Esophagus muscularis mucosa (tissue), 4 donors: ENCODE data around the gene ORM2. TPM values are rescaled to one million over a fixed set of nuclear protein-coding genes. Genes with fewer than 3 reads are reported as not detected.

ENCODE experiments used
- DNase-seq: peaks from one replicate; pipeline ENCODE4 v3.0.0-alpha.2; 2017; ENCODE audit errors: extremely low spot score
- H3K27ac ChIP-seq, 4 donors: fragments of 200-600 bp; sonication (generic); replicated peaks in 1 of 4; 1 replicate in 3 of 4; 2 replicates in 1 of 4; pipeline ENCODE4 v1.5.1; 2016 to 2019; ENCODE audit warnings: mild to moderate bottlenecking in 1 of 4
- H3K27me3 ChIP-seq, 4 donors: fragments of 200-600 bp; sonication (generic); one replicate each; pipeline versions ENCODE4 v1.5.1 to v1.6.0; 2016 to 2019
- H3K36me3 ChIP-seq, 4 donors: fragments of 200-600 bp; sonication (generic); one replicate each; pipeline ENCODE4 v1.5.1; 2016 to 2019
- H3K4me1 ChIP-seq, 4 donors: fragments of 200-600 bp; sonication (generic); one replicate each; pipeline ENCODE4 v1.5.1; 2016 to 2019
- H3K4me3 ChIP-seq, 4 donors: fragments of 200-600 bp; sonication (generic); 1 replicate in 2 of 4; 2 replicates in 2 of 4; pipeline ENCODE4 v1.5.1; 2016 to 2019; ENCODE audit warnings: mild to moderate bottlenecking in 4 of 4, moderate library complexity in 1 of 4
- H3K9me3 ChIP-seq, 4 donors: fragments of 200-600 bp; sonication (generic); 1 replicate in 3 of 4; 2 replicates in 1 of 4; pipeline ENCODE4 v1.5.1; 2016 to 2019
- CTCF ChIP-seq, 3 experiments: fragments of 200-600 bp in 2 of 3; fragments of 450-650 bp in 1 of 3; sonication (generic) in 2 of 3; IDR thresholded peaks; one replicate each; pipeline ENCODE4 v1.5.1; 2017 to 2019; ENCODE audit warnings: antibody characterized with exemption in 3 of 3, mild to moderate bottlenecking in 2 of 3, moderate library complexity in 1 of 3
- EP300 ChIP-seq: sonication (generic); formaldehyde crosslinking; IDR thresholded peaks from one replicate; pipeline ENCODE4 v1.6.1; 2017; ENCODE audit warnings: antibody characterized with exemption
- POLR2A ChIP-seq: fragments of 450-650 bp; IDR thresholded peaks from one replicate; pipeline ENCODE4 v1.6.1; 2017; ENCODE audit warnings: antibody characterized with exemption, moderate library complexity, mild to moderate bottlenecking, low read depth
- POLR2AphosphoS5 ChIP-seq, 2 donors: sonication (generic); formaldehyde crosslinking; IDR thresholded peaks; one replicate each; pipeline ENCODE4 v1.6.1; 2017; ENCODE audit warnings: antibody characterized with exemption in 2 of 2
- WGBS: methylation state at CpG from one replicate; pipeline ENCODE4 v1.1.5; 2018; 5-methylcytosine and 5-hydroxymethylcytosine counted together
- intact Hi-C: fragments of 100-400 bp; cut with DNase I; formaldehyde crosslinking; loops from one replicate; pipeline ENCODE4 v1.15.1; 2023
- total RNA-seq, 4 donors: library from RNA; depleted of rRNA; stranded (reverse); fragments of >200 nt; gene quantifications; one replicate each; pipeline versions ENCODE4 v1.1.0 to v1.2.1, GENCODE V29; 2016

ORM2 gene
- total RNA-seq, 4 donors from 2014 or later, result not detected

GRCh38 chr9:114304416-114305188, 25.1 kb upstream of the ORM2 start:
- Histone ChIP-seq H3K36me3 (peaks cover 0 to 14% (median 3%) of the 10 kb centered on the region in 4 donors), H3K4me1 (peaks cover 0 to 8% (median 7%) of the 10 kb centered on the region in 4 donors)
- peak; percentile 91 for DNase-seq

GRCh38 chr9:114307899-114308267, 21.8 kb upstream of the ORM2 start:
- H3K4me1 ChIP-seq, result peaks cover 0 to 8% (median 7%) of the 10 kb centered on the region in 4 donors
- H3K9me3 ChIP-seq, result no peaks in the 10 kb centered on the region
- no peaks in the 10 kb centered on the region for H3K27me3 ChIP-seq
- no peak for DNase-seq
- H3K27ac ChIP-seq, result no peak overlapping the region
- WGBS, result 83% methylated on average over 6 of the region's 6 CpGs
- no peak for TF ChIP-seq EP300
- TF ChIP-seq POLR2A, result no peak
- no peak for TF ChIP-seq POLR2AphosphoS5 (IDR thresholded peaks at IDR 0.05)
- TF ChIP-seq CTCF (IDR thresholded peaks at IDR 0.05), result no peak
- peaks cover 0 to 17% (median 3%) of the 10 kb centered on the region in 4 donors for H3K36me3 ChIP-seq
- intact Hi-C loops, result no loop called here
- no peak overlapping the region for H3K4me3 ChIP-seq

More at GRCh38 chr9:114304416-114305188, 25.1 kb upstream of the ORM2 start:
- no peak overlapping the region for H3K4me3 ChIP-seq
- no peaks in the 10 kb centered on the region for H3K9me3 ChIP-seq
- H3K27me3 ChIP-seq, result no peaks in the 10 kb centered on the region
- 87% methylated on average over 10 of the region's 10 CpGs for WGBS
- TF ChIP-seq POLR2AphosphoS5 (IDR thresholded peaks at IDR 0.05), result no peak
- no peak for TF ChIP-seq EP300
- no peak for TF ChIP-seq CTCF (IDR thresholded peaks at IDR 0.05)
- no peak for TF ChIP-seq POLR2A
- H3K27ac ChIP-seq, result no peak overlapping the region
- intact Hi-C loops, result no loop called here

- WGBS, result 98% methylated on average over 9 of the region's 13 CpGs
- peak; percentile 83 for DNase-seq
- TF ChIP-seq EP300 (no peak), POLR2AphosphoS5 (IDR thresholded peaks at IDR 0.05) (no peak), POLR2A (no peak), CTCF (IDR thresholded peaks at IDR 0.05) (no peak)
- no peaks in the 10 kb centered on the region for H3K9me3 ChIP-seq
- no peak overlapping the region for H3K27ac ChIP-seq
- no peak overlapping the region for H3K4me3 ChIP-seq
- peaks cover 0 to 17% (median 3%) of the 10 kb centered on the region in 4 donors for H3K36me3 ChIP-seq
- H3K4me1 ChIP-seq, result peaks cover 0 to 8% (median 7%) of the 10 kb centered on the region in 4 donors
- intact Hi-C loops, result no loop called here
- H3K27me3 ChIP-seq, result no peaks in the 10 kb centered on the region
These were observed 21.2 kb upstream of the ORM2 start for GRCh38 chr9:114308361-114308950.

- intact Hi-C loops, result no loop called here
- DNase-seq, result peak; percentile 68
These were observed 20.6 kb upstream of the ORM2 start for GRCh38 chr9:114309096-114309495.

More at GRCh38 chr9:114309096-114309495, 20.6 kb upstream of the ORM2 start:
- Histone ChIP-seq H3K36me3 (peaks cover 0 to 17% (median 3%) of the 10 kb centered on the region in 4 donors), H3K9me3 (no peaks in the 10 kb centered on the region), H3K4me1 (peaks cover 0 to 8% (median 7%) of the 10 kb centered on the region in 4 donors), H3K27ac (no peak overlapping the region), H3K4me3 (no peak overlapping the region), H3K27me3 (no peaks in the 10 kb centered on the region)
- 91% methylated on average over 11 of the region's 13 CpGs for WGBS
- TF ChIP-seq EP300 (no peak), POLR2A (no peak), POLR2AphosphoS5 (IDR thresholded peaks at IDR 0.05) (no peak), CTCF (IDR thresholded peaks at IDR 0.05) (no peak)
